Neuronal stem cell (in vitro differentiated cells): Measurements from ENCODE around the gene C2CD4D.

Source experiments
- DNase-seq: peaks from one replicate; pipeline ENCODE4 v3.0.0-alpha.2; 2013; ENCODE audit warnings: low spot score
- H2AFZ ChIP-seq: one replicate; pipeline ENCODE4 v1.6.1; 2013; ENCODE audit warnings: mild to moderate bottlenecking, low read length, inconsistent platforms
- H2AK5ac ChIP-seq: 2 replicates; pipeline ENCODE4 v1.6.1; 2013; ENCODE audit warnings: low read depth, mild to moderate bottlenecking, inconsistent platforms, low read length, moderate library complexity, mixed read lengths
- H2BK120ac ChIP-seq: 2 replicates; pipeline ENCODE4 v1.6.1; 2013; ENCODE audit warnings: low read depth, mild to moderate bottlenecking, inconsistent platforms, low read length, moderate library complexity, mixed read lengths
- H2BK12ac ChIP-seq: one replicate; pipeline ENCODE4 v1.6.1; 2013; ENCODE audit warnings: low read length, inconsistent platforms
- H2BK15ac ChIP-seq: 2 replicates; pipeline ENCODE4 v1.6.1; 2013; ENCODE audit warnings: mild to moderate bottlenecking, low read length, inconsistent platforms, mixed read lengths
- H2BK5ac ChIP-seq: one replicate; pipeline ENCODE4 v1.6.1; 2013; ENCODE audit warnings: inconsistent platforms, mild to moderate bottlenecking, low read length, moderate library complexity
- H3K14ac ChIP-seq: one replicate; pipeline ENCODE4 v1.6.1; 2013; ENCODE audit warnings: low read length, inconsistent platforms
- H3K18ac ChIP-seq: 2 replicates; pipeline ENCODE4 v1.6.1; 2013; ENCODE audit warnings: low read length, inconsistent platforms
- H3K23ac ChIP-seq: 2 replicates; pipeline ENCODE4 v1.6.1; 2013; ENCODE audit warnings: low read depth, mild to moderate bottlenecking, mixed read lengths, low read length, inconsistent platforms; ENCODE audit not compliant: poor library complexity
- H3K27ac ChIP-seq: replicated peaks from 3 replicates; pipeline ENCODE4 v1.5.1; 2013; ENCODE audit warnings: low read length, inconsistent platforms
- H3K27me3 ChIP-seq, 3 experiments: 2 replicates each; pipeline ENCODE4 v1.6.1; 2013; ENCODE audit warnings: low read length in 3 of 3, mild to moderate bottlenecking in 2 of 3, inconsistent platforms in 1 of 3, low read depth in 1 of 3, mixed read lengths in 1 of 3, moderate library complexity in 1 of 3; ENCODE audit not compliant: control insufficient read depth in 3 of 3, insufficient read depth in 3 of 3
- H3K36me3 ChIP-seq, 2 donors: replicated peaks in 1 of 2; 2 replicates each; pipeline ENCODE4 v1.6.1; 2013; ENCODE audit warnings: low read length in 2 of 2; ENCODE audit not compliant: control insufficient read depth in 2 of 2, insufficient read depth in 2 of 2
- H3K4ac ChIP-seq: 2 replicates; pipeline ENCODE4 v1.6.1; 2013; ENCODE audit warnings: inconsistent platforms, mild to moderate bottlenecking, low read length, moderate library complexity
- H3K4me1 ChIP-seq, 2 donors: 1 replicate in 1 of 2; 2 replicates in 1 of 2; pipeline ENCODE4 v1.6.1; 2013; ENCODE audit warnings: low read length in 2 of 2, low read depth in 1 of 2; ENCODE audit not compliant: control insufficient read depth in 2 of 2, insufficient read depth in 1 of 2
- H3K4me2 ChIP-seq: one replicate; pipeline ENCODE4 v1.6.1; 2013; ENCODE audit warnings: mild to moderate bottlenecking, low read length, inconsistent platforms; ENCODE audit not compliant: insufficient read depth, poor library complexity, severe bottlenecking
- H3K4me3 ChIP-seq, 2 donors: 2 replicates each; pipeline ENCODE4 v1.5.1; 2013; ENCODE audit warnings: low read length in 2 of 2, mild to moderate bottlenecking in 2 of 2, inconsistent platforms in 1 of 2, moderate library complexity in 1 of 2
- H3K79me1 ChIP-seq: one replicate; pipeline ENCODE4 v1.6.1; 2013; ENCODE audit warnings: low read depth, mild to moderate bottlenecking, inconsistent platforms, low read length, moderate library complexity
- H3K9ac ChIP-seq: one replicate; pipeline ENCODE4 v1.6.1; 2013; ENCODE audit warnings: mild to moderate bottlenecking, low read depth, low read length, inconsistent platforms; ENCODE audit not compliant: poor library complexity
- H3K9me3 ChIP-seq, 2 donors: replicated peaks in 1 of 2; 2 replicates each; pipeline versions ENCODE3 to v1.6.1; 2013; ENCODE audit warnings: low read length in 2 of 2, mild to moderate bottlenecking in 2 of 2, inconsistent platforms in 1 of 2, low read depth in 1 of 2, mixed read lengths in 1 of 2, moderate library complexity in 1 of 2; ENCODE audit not compliant: control insufficient read depth in 2 of 2, insufficient read depth in 1 of 2
- H4K8ac ChIP-seq: one replicate; pipeline ENCODE4 v1.6.1; 2013; ENCODE audit warnings: low read depth, mild to moderate bottlenecking, inconsistent platforms, low read length, moderate library complexity
- H4K91ac ChIP-seq: one replicate; pipeline ENCODE4 v1.6.1; 2013; ENCODE audit warnings: low read length, low read depth, mild to moderate bottlenecking, inconsistent platforms; ENCODE audit not compliant: poor library complexity
- WGBS, 2 donors: extraction: QIAGEN DNeasy Blood & Tissue Kit; methylation state at CpG; one replicate each; pipeline ENCODE4 v1.1.7; 2013; ENCODE audit warnings: missing lambda C conversion rate in 2 of 2, mixed read lengths in 1 of 2; ENCODE audit not compliant: insufficient read length in 2 of 2, insufficient replicate concordance in 1 of 2; ENCODE audit errors: extremely low coverage in 2 of 2; 5-methylcytosine and 5-hydroxymethylcytosine counted together

Gene C2CD4D

DNA sequence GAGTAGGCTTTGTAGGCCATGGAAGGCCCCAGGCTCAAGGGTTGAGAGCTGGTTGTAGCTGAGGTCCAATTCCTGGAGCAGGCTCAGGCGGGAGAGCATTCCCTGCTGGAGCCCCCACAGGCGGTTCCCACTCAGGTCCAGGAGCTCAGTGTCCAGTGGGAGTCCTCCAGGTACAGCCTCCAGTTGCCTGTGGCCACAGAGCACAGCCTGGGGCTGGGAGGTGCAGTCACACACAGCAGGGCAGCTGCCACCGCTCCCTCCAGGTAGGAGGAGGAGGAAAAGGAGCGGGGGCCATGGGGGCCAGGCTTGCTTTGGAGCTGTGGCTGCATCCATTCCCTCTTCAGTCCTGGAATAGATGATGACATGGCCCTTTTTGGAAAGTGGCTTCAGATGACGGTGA lies 37.2 kb downstream of the C2CD4D start:
- H4K91ac ChIP-seq = no peak overlapping the region
- H3K36me3 ChIP-seq = peaks cover 0 to 2% of the 10 kb centered on the region in 2 donors
- H3K18ac ChIP-seq = no peak overlapping the region
- H3K14ac ChIP-seq = no peak overlapping the region
- peaks cover 0 to 68% (median 0%) of the 10 kb centered on the region in 3 experiments for H3K27me3 ChIP-seq
- no peak overlapping the region for H2BK12ac ChIP-seq
- H3K23ac ChIP-seq = peak overlapping the region; percentile 48
- no peak overlapping the region for H2AFZ ChIP-seq
- no peak overlapping the region for H3K4me3 ChIP-seq
- DNase-seq = no peak
- no CpG with 5 or more reads among the region's 5 CpGs for WGBS, 2 donors
- no peak overlapping the region for H3K9ac ChIP-seq
- no peaks in the 10 kb centered on the region for H3K9me3 ChIP-seq
- no peak overlapping the region for H2BK5ac ChIP-seq
- H2AK5ac ChIP-seq = no peak overlapping the region
- H3K4ac ChIP-seq = no peak overlapping the region
- H3K4me2 ChIP-seq = no peak overlapping the region
- peaks cover 2 to 8% of the 10 kb centered on the region in 2 donors for H3K4me1 ChIP-seq
- no peak overlapping the region for H2BK15ac ChIP-seq
- no peak overlapping the region for H2BK120ac ChIP-seq
- H3K27ac ChIP-seq = no peak overlapping the region
- no peaks in the 10 kb centered on the region for H3K79me1 ChIP-seq
- H4K8ac ChIP-seq = no peak overlapping the region

DNA sequence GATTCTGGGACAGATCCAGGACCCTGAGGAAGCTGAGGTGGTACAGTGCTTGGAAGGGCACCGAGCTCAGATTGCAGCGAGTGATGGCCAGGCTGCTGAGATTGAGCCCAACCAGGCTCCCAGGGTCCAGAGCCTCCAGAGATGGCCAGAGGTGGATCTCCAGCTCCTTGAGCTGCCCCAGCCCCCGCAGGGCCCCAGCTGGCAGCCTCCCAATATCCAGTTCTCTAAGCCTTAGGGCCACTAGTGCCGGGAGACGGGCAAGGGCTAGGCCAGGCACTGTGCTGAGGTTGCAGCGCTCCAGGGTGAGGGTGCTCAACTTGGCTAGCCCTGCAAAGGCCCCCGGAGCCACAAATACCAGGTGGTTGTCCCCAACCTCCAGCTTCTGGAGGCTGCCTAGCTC lies 37.8 kb downstream of the C2CD4D start:
- Histone ChIP-seq H3K9me3 (no peaks in the 10 kb centered on the region), H2AK5ac (peak overlapping the region; percentile 36), H3K4me3 (no peak overlapping the region), H3K4ac (no peak overlapping the region), H3K23ac (no peak overlapping the region), H3K79me1 (no peaks in the 10 kb centered on the region), H3K14ac (no peak overlapping the region), H3K36me3 (peaks cover 0 to 2% of the 10 kb centered on the region in 2 donors), H2BK5ac (no peak overlapping the region), H3K27ac (no peak overlapping the region), H3K18ac (no peak overlapping the region), H3K4me2 (no peak overlapping the region), H3K9ac (peak overlapping the region; percentile 63), H4K8ac (peak overlapping the region; percentile 92), H4K91ac (no peak overlapping the region), H2AFZ (no peak overlapping the region), H2BK12ac (no peak overlapping the region), H3K4me1 (peaks cover 2 to 8% of the 10 kb centered on the region in 2 donors), H3K27me3 (peaks cover 0 to 63% (median 0%) of the 10 kb centered on the region in 3 experiments), H2BK15ac (no peak overlapping the region), H2BK120ac (no peak overlapping the region)
- WGBS, 2 donors = no CpG with 5 or more reads among the region's 7 CpGs
- no peak for DNase-seq

DNA sequence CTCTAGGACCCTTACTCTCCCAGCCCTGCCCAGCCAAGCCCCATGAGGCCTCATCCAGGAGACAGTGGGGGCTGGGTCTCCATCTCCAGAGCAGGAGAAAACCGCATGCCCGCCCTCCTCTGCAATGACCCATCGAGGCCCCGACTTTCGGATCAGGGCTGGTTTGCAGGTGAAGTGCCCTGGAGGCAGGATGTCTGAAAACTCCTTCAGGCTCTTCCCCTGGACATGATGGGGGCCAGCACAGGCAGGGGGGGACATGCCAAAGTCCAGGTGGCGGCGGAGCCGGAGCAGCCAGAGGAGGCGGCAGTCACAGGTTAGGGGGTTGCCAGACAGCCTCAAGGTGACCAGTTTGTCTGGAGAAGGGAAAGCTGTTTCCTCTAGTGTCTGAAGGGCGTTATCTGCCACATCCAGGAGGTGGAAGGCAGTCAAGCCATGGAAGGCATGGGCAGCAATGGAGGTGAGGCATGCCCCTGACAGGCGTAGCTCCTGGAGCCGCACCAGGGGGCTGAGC lies 38.3 kb downstream of the C2CD4D start:
- Histone ChIP-seq H3K4me1 (peaks cover 2 to 8% of the 10 kb centered on the region in 2 donors), H3K79me1 (no peaks in the 10 kb centered on the region), H3K9ac (peak overlapping the region; percentile 63), H4K91ac (no peak overlapping the region), H3K9me3 (no peaks in the 10 kb centered on the region), H2AFZ (no peak overlapping the region), H3K27me3 (peaks cover 0 to 58% (median 0%) of the 10 kb centered on the region in 3 experiments), H2BK5ac (no peak overlapping the region), H3K27ac (no peak overlapping the region), H2BK12ac (no peak overlapping the region), H3K36me3 (peaks cover 0 to 2% of the 10 kb centered on the region in 2 donors), H3K4me3 (no peak overlapping the region), H3K18ac (no peak overlapping the region), H3K23ac (peak overlapping the region; percentile 17), H2BK15ac (no peak overlapping the region), H2BK120ac (no peak overlapping the region), H3K4me2 (no peak overlapping the region), H3K14ac (no peak overlapping the region), H4K8ac (peak overlapping the region; percentile 92), H3K4ac (no peak overlapping the region), H2AK5ac (no peak overlapping the region)
- no CpG with 5 or more reads among the region's 12 CpGs for WGBS, 2 donors
- DNase-seq = no peak

DNA sequence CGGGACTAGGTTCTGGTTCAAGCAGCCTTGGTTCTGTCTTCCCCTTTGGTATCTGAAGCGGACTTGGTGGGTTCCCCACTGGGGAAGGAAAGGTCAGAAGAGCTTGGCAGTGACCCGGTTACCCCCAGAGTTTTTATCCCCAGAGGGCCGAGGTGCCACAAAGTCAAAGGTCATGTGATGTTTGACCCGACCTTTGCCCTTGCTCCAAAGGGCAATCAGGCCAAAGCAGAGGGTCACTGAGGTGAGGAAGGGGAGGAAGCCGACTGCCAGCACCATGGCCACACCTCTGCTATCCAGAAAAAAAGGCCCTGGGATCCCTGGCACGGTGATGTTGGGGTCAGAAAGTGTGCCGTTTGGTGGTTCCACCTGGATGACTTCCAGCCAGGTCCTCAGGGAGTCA lies 38.8 kb downstream of the C2CD4D start:
- Histone ChIP-seq H3K9ac (no peak overlapping the region), H3K4me1 (peaks cover 2 to 8% of the 10 kb centered on the region in 2 donors), H3K4me2 (no peak overlapping the region), H2AFZ (no peak overlapping the region), H4K91ac (no peak overlapping the region), H3K23ac (no peak overlapping the region), H4K8ac (no peak overlapping the region), H3K4ac (no peak overlapping the region), H3K9me3 (no peaks in the 10 kb centered on the region), H2BK15ac (no peak overlapping the region), H2BK5ac (no peak overlapping the region), H3K18ac (no peak overlapping the region), H3K27me3 (peaks cover 0 to 53% (median 0%) of the 10 kb centered on the region in 3 experiments), H3K79me1 (no peaks in the 10 kb centered on the region), H3K36me3 (peaks cover 0 to 2% of the 10 kb centered on the region in 2 donors), H3K4me3 (no peak overlapping the region), H2AK5ac (no peak overlapping the region), H2BK12ac (no peak overlapping the region), H3K14ac (no peak overlapping the region), H2BK120ac (no peak overlapping the region), H3K27ac (no peak overlapping the region)
- DNase-seq = no peak
- WGBS, 2 donors = no CpG with 5 or more reads among the region's 8 CpGs
